A673 (cell line): ENCODE measurements around the gene KCNIP4. TPM values are rescaled to one million over a fixed set of nuclear protein-coding genes. Genes with fewer than 3 reads are reported as not detected.

Source experiments
- BruUV-seq: library from RNA; stranded (reverse); fragments of 400-500 nt; replicated peaks from 2 replicates; lab custom pipeline; 2021; lab: Mats Ljungman, UMichigan
- CTCF ChIA-PET: fragments of 300-600 bp; sonication (Branson Sonifier 250); formaldehyde crosslinking; loops from one replicate; lab custom pipeline; 2022; ENCODE audit warnings: antibody characterized with exemption; lab: Charles Lee
- POLR2A ChIA-PET: fragments of 300-600 bp; sonication (Branson Sonifier 250); formaldehyde crosslinking; loops from one replicate; lab custom pipeline; 2022; ENCODE audit warnings: antibody characterized with exemption; ENCODE audit not compliant: low non-redundant PET; lab: Charles Lee
- DNase-seq: peaks from one replicate; pipeline ENCODE4 v3.0.0-alpha.2; 2015; ENCODE audit warnings: low spot score
- H3K27ac ChIP-seq: fragments of 200-600 bp; sonication (generic); 2 replicates; pipeline ENCODE4 v1.5.1; 2016; ENCODE audit warnings: mixed run types, low read depth, mild to moderate bottlenecking, mixed read lengths, antibody characterized with exemption, low read length; ENCODE audit not compliant: poor library complexity, severe bottlenecking
- H3K27me3 ChIP-seq: fragments of 200-600 bp; sonication (generic); replicated peaks from 2 replicates; pipeline ENCODE4 v1.6.1; 2017; ENCODE audit warnings: mixed run types, low read depth, mild to moderate bottlenecking, mixed read lengths, antibody characterized with exemption, low read length; ENCODE audit not compliant: insufficient read depth, poor library complexity
- H3K36me3 ChIP-seq: fragments of 200-600 bp; sonication (generic); 2 replicates; pipeline ENCODE4 v1.6.1; 2016; ENCODE audit warnings: mixed run types, mild to moderate bottlenecking, mixed read lengths, antibody characterized with exemption, low read length; ENCODE audit not compliant: insufficient read depth, poor library complexity, severe bottlenecking
- H3K4me1 ChIP-seq: fragments of 200-600 bp; sonication (generic); 2 replicates; pipeline ENCODE4 v1.6.1; 2017; ENCODE audit warnings: mixed run types, mild to moderate bottlenecking, mixed read lengths, antibody characterized with exemption, low read length; ENCODE audit not compliant: insufficient read depth, poor library complexity, severe bottlenecking
- H3K4me3 ChIP-seq: fragments of 200-600 bp; sonication (generic); 2 replicates; pipeline ENCODE4 v1.5.1; 2016; ENCODE audit warnings: low read depth, mixed run types, mild to moderate bottlenecking, mixed read lengths, low read length; ENCODE audit not compliant: poor library complexity, severe bottlenecking
- H3K9me3 ChIP-seq: fragments of 200-600 bp; sonication (generic); 2 replicates; pipeline ENCODE4 v1.6.1; 2016; ENCODE audit warnings: mixed run types, low read depth, mild to moderate bottlenecking, mixed read lengths, antibody characterized with exemption, low read length; ENCODE audit not compliant: poor library complexity, severe bottlenecking
- EZH2 ChIP-seq: fragments of 200-600 bp; sonication (generic); IDR thresholded peaks from 2 replicates; pipeline ENCODE4 v1.6.1; 2017; ENCODE audit warnings: borderline replicate concordance, low read depth, mild to moderate bottlenecking, mixed read lengths, antibody characterized with exemption, low read length; ENCODE audit not compliant: poor library complexity, severe bottlenecking
- intact Hi-C: fragments of 100-400 bp; cut with micrococcal nuclease; formaldehyde crosslinking; loops from one replicate; pipeline ENCODE4 v1.10.0; 2022; ENCODE audit not compliant: unreplicated experiment
- total RNA-seq: library from RNA; stranded (reverse); gene quantifications from 2 replicates; pipeline ENCODE4 v1.2.3, GENCODE V29; 2021
- TF ChIP-seq, protein P1 (sequence below): fragments of 300-800, 200-600 bp; sonication (generic); conservative IDR thresholded peaks from 2 replicates; pipeline ENCODE4 v1.5.1; 2017; ENCODE audit warnings: low read depth, mild to moderate bottlenecking, antibody characterized with exemption, low read length, moderate library complexity, mixed read lengths

The KCNIP4 gene
- total RNA-seq, 1 experiment from 2014 or later: not detected

DNA sequence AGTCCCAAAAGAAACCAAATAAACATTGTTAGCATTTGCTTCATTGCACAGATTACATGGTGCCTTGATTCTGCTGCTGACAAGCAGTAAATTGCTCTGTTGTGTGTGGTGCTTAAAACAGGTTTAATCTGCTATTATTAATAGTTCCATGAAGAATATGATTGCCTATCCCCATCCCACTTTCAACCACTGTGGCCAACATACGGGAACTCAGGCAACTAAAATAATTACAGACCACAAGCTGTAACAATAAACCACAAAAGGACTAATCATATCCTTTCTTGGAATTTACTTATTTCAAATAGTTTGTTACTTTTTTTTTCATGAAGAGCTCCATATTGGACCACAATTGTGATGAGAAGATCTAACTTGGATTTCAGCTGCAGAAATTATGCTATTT, 1116.8 kb downstream of the KCNIP4 start:
- ChIA-PET POLR2A (no interaction called here), CTCF (no interaction called here)
- intact Hi-C loops: no loop called here
- no peak for DNase-seq
- Histone ChIP-seq H3K4me3 (no peak overlapping the region), H3K9me3 (no peaks in the 10 kb centered on the region), H3K27me3 (no peaks in the 10 kb centered on the region), H3K4me1 (no peaks in the 10 kb centered on the region), H3K36me3 (no peaks in the 10 kb centered on the region), H3K27ac (no peak overlapping the region)
- no TSS peak for BruUV-seq
- TF ChIP-seq EZH2: no peak
- TF ChIP-seq, protein P1, sequence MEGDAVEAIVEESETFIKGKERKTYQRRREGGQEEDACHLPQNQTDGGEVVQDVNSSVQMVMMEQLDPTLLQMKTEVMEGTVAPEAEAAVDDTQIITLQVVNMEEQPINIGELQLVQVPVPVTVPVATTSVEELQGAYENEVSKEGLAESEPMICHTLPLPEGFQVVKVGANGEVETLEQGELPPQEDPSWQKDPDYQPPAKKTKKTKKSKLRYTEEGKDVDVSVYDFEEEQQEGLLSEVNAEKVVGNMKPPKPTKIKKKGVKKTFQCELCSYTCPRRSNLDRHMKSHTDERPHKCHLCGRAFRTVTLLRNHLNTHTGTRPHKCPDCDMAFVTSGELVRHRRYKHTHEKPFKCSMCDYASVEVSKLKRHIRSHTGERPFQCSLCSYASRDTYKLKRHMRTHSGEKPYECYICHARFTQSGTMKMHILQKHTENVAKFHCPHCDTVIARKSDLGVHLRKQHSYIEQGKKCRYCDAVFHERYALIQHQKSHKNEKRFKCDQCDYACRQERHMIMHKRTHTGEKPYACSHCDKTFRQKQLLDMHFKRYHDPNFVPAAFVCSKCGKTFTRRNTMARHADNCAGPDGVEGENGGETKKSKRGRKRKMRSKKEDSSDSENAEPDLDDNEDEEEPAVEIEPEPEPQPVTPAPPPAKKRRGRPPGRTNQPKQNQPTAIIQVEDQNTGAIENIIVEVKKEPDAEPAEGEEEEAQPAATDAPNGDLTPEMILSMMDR: no peak

DNA sequence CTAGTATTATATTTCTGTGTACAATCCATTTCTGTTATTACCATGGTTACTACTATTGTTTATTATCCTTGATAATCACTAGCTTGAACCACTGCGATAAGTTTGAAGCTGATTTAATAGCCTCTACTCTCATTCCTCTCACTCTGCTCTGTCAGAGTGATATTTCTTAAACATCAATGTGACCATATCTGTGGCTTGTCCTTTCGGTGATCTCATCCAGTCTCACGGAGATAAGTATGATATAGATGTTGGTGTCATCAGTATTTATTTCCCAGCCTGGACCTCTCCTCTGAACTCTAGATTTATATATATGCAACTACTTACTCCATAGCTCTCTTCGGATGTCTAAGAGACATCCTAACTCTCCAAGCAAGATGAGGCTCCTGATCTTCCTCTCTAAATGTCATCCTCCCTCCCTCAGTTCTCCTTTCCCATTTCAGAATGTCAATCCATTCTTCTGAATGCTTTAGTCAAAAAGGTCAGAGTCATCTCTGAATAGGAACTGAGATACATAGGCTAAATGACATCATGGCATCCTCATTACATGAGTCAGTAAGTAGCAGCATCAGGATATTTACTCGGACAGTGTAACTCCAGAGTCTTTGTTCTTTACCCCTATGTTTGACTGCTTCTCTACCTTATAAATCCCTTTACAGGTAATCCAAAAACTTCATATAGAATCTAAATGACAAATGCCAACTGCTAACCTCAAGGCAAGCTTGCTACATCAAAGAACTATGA, 1118.8 kb downstream of the KCNIP4 start:
- CTCF ChIA-PET: no interaction called here
- no peak for TF ChIP-seq EZH2
- TF ChIP-seq, protein P1: no peak
- no peak overlapping the region for H3K4me3 ChIP-seq
- intact Hi-C loops: no loop called here
- no peaks in the 10 kb centered on the region for H3K4me1 ChIP-seq
- no peaks in the 10 kb centered on the region for H3K9me3 ChIP-seq
- no peaks in the 10 kb centered on the region for H3K27me3 ChIP-seq
- POLR2A ChIA-PET: no interaction called here
- H3K27ac ChIP-seq: no peak overlapping the region
- H3K36me3 ChIP-seq: no peaks in the 10 kb centered on the region
- BruUV-seq: no TSS peak
- no peak for DNase-seq

DNA sequence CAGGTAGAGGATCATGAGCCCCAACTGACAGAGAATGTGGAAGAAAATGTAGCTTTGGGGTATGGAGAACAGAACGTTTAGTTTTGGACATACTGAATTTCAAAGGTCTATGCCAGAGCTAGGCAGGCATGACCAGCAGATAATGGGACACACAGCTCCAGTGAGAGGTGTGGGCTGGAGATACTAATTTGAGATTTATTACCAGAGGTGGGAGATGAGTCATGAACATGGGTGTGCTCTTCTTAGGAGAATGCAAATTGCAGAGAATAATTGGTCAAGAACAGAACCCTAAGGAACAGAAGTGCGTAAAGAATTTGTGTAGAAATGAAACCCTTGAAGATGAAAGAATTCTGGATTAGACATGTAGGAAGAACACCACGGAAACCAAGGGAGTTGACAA, 1123.1 kb downstream of the KCNIP4 start:
- H3K4me1 ChIP-seq: no peaks in the 10 kb centered on the region
- H3K9me3 ChIP-seq: no peaks in the 10 kb centered on the region
- BruUV-seq: no TSS peak
- intact Hi-C loops: no loop called here
- H3K27ac ChIP-seq: no peak overlapping the region
- no peak overlapping the region for H3K4me3 ChIP-seq
- no peaks in the 10 kb centered on the region for H3K27me3 ChIP-seq
- CTCF ChIA-PET: no interaction called here
- H3K36me3 ChIP-seq: no peaks in the 10 kb centered on the region
- no peak for DNase-seq
- TF ChIP-seq EZH2: no peak
- TF ChIP-seq, protein P1: no peak
- POLR2A ChIA-PET: no interaction called here
